ENCODE data around the gene HNRNPC.
"Not testable (repeated sequence)": the region's sequence is repeated elsewhere in the genome, so short reads cannot be mapped to it uniquely, and the experiment has no call there.

Gene HNRNPC

DNA sequence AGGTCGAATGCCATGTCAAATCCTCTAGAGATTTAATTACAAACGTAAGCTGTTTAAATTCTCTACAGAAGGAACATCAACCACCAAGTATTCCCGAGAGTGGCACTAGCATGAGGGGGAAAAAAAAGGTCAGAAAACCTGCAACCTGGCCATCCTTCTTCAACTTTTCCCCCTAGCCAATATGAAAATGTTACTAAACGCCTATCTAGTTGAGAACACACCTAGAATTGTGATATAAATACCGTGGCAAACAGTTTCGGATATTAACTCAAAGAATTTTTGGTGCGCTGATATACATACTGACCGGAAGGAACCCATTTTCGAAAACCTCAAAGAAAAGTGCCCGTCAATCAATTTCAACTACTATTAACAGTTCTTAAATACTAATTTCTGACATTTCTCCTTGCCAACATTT, 1.8 kb downstream of the HNRNPC start:
- H3K4me1 ChIP-seq (ENCODE audit: control insufficient read depth, insufficient read depth, low read length), result peaks cover 17% of the 10 kb centered on the region
- peak overlapping the region; percentile 99 for H3K4me3 ChIP-seq (ENCODE audit: low read length)
- peak overlapping the region; percentile 18 for H3K9ac ChIP-seq (ENCODE audit: low read length)
- H3K36me3 ChIP-seq (ENCODE audit: control insufficient read depth, insufficient read depth, low read length), result peaks cover 8% of the 10 kb centered on the region
- no peak overlapping the region for H3K27ac ChIP-seq (ENCODE audit: low read depth, low read length)
- H3K27me3 ChIP-seq (ENCODE audit: control insufficient read depth, insufficient read depth, low read length), result no peaks in the 10 kb centered on the region

DNA sequence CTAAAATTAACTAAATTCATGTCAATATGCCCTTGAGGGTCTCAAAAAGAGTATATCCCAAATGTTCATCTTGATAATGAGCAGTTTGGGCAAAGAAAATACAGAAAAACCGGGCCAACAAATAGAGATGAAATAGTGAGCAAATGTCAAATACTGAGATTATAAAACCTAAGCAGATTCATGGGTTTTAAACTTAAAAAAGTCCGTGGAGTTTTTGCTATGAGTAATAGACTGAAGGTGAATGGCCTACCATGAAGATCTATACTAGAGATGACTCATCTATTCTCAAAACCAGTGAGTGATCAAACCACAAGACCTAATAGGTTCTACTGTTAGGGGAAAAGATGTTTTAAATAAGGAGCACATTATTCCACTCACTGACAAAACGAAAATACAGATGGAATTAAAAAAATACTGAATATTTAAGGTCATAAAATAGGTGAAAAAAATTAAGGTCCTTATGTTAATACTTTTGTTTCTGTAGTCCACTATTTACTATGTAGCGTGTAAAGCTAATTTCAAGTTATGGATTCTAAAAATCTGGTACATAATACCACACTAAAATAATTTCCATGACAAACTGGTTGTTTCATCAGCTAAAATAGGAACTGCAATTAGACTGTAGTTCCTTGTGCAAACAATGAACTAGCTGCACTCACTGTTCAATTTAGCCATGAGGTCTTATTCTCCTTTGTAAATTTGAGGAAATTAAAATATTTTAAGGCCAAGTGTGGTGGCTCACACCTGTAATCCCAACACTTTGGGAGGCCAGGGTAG, 5.0 kb downstream of the HNRNPC start:
- no peak overlapping the region for H3K9ac ChIP-seq (ENCODE audit: low read length)
- H3K36me3 ChIP-seq (ENCODE audit: control insufficient read depth, insufficient read depth, low read length), result peaks cover 16% of the 10 kb centered on the region
- H3K4me3 ChIP-seq (ENCODE audit: low read length), result peak overlapping the region; percentile 19
- peaks cover 16% of the 10 kb centered on the region for H3K4me1 ChIP-seq (ENCODE audit: control insufficient read depth, insufficient read depth, low read length)
- H3K27me3 ChIP-seq (ENCODE audit: control insufficient read depth, insufficient read depth, low read length), result no peaks in the 10 kb centered on the region
- H3K27ac ChIP-seq (ENCODE audit: low read depth, low read length), result no peak overlapping the region

- Histone ChIP-seq H3K36me3 (ENCODE audit: control insufficient read depth, insufficient read depth, low read length) (peaks cover 16% of the 10 kb centered on the region), H3K27ac (ENCODE audit: low read depth, low read length) (no peak overlapping the region)
Observed at GRCh38 chr14:21263284-21264024, 5.8 kb downstream of the HNRNPC start.

GRCh38 chr14:21262410-21262809, 6.8 kb downstream of the HNRNPC start:
- H3K4me1 ChIP-seq (ENCODE audit: control insufficient read depth, insufficient read depth, low read length), result peaks cover 16% of the 10 kb centered on the region
- no peak overlapping the region for H3K9ac ChIP-seq (ENCODE audit: low read length)
- no peaks in the 10 kb centered on the region for H3K27me3 ChIP-seq (ENCODE audit: control insufficient read depth, insufficient read depth, low read length)
- H3K27ac ChIP-seq (ENCODE audit: low read depth, low read length), result no peak overlapping the region
- H3K4me3 ChIP-seq (ENCODE audit: low read length), result no peak overlapping the region
- peaks cover 13% of the 10 kb centered on the region for H3K36me3 ChIP-seq (ENCODE audit: control insufficient read depth, insufficient read depth, low read length)

More at GRCh38 chr14:21263284-21264024, 5.8 kb downstream of the HNRNPC start:
- H3K4me1 ChIP-seq (ENCODE audit: control insufficient read depth, insufficient read depth, low read length), result peaks cover 16% of the 10 kb centered on the region
- H3K27me3 ChIP-seq (ENCODE audit: control insufficient read depth, insufficient read depth, low read length), result no peaks in the 10 kb centered on the region
- no peak overlapping the region for H3K9ac ChIP-seq (ENCODE audit: low read length)
- no peak overlapping the region for H3K4me3 ChIP-seq (ENCODE audit: low read length)

DNA sequence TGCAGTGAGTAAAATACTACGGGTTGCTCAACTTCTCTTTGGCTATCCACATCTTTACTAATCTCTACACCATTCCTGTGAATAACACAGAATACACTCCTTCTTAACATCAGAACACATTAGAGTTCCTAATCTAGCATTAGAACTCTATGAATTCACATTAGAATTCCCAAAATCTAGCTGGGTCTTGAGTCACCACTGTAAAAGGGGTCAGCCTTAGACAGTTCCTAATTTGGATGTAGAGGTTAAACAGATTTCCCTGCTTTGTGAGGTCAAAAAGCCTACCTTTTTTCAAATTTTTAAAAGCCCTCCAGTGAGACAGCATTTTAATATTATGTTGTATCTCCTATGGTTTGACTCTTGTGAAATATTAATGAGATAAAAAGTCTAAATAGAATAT, 7.4 kb downstream of the HNRNPC start:
- peaks cover 15% of the 10 kb centered on the region for H3K36me3 ChIP-seq (ENCODE audit: control insufficient read depth, insufficient read depth, low read length)
- H3K27ac ChIP-seq (ENCODE audit: low read depth, low read length), result no peak overlapping the region
- no peak overlapping the region for H3K9ac ChIP-seq (ENCODE audit: low read length)
- peaks cover 14% of the 10 kb centered on the region for H3K4me1 ChIP-seq (ENCODE audit: control insufficient read depth, insufficient read depth, low read length)
- H3K27me3 ChIP-seq (ENCODE audit: control insufficient read depth, insufficient read depth, low read length), result no peaks in the 10 kb centered on the region
- H3K4me3 ChIP-seq (ENCODE audit: low read length), result no peak overlapping the region

- peaks cover 14% of the 10 kb centered on the region for H3K4me1 ChIP-seq (ENCODE audit: control insufficient read depth, insufficient read depth, low read length)
- no peak overlapping the region for H3K4me3 ChIP-seq (ENCODE audit: low read length)
- peaks cover 15% of the 10 kb centered on the region for H3K36me3 ChIP-seq (ENCODE audit: control insufficient read depth, insufficient read depth, low read length)
- H3K27ac ChIP-seq (ENCODE audit: low read depth, low read length), result no peak overlapping the region
- H3K9ac ChIP-seq (ENCODE audit: low read length), result no peak overlapping the region
- no peaks in the 10 kb centered on the region for H3K27me3 ChIP-seq (ENCODE audit: control insufficient read depth, insufficient read depth, low read length)
Observed at GRCh38 chr14:21258889-21259787, 10.1 kb downstream of the HNRNPC start.

DNA sequence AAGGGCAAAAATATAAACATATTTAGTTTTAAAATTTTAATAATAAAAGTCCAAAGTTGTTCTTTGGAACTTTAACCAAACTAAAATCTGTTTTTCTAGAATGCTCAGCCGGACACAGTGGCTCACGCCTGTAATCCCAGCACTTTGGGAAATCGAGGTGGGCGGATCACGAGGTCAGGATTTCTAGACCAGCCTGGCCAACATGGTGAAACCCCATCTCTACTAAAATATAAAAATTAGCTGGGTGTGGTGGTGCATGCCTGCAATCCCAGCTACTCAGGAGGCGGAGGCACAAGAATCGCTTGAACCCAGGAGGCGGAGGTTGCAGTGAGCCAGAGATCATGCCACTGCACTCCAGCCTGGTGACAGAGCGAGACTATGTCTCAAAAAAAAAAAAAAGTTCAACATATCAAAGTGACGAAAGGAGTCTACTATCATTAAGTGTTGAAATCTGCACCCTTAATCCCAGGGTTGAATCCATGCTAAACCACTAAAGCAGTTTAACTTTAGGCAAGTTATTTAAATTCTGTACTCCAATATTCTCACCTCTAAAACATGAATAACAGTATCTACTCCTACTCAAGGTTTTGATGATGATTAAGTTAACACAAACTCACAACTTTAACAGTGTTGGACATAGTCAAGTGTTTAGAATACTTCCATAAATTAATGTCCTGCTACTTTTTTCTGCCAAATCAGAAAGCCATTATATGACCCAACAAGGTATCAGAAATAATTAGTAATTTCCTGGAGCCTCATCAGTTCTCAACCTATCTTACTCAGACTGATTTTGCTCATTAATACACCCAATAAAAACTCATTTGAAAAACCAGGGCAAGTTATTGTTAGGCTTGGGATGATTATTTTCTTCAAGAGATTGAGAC, 11.0 kb downstream of the HNRNPC start:
- Histone ChIP-seq H3K4me1 (ENCODE audit: control insufficient read depth, insufficient read depth, low read length) (peaks cover 8% of the 10 kb centered on the region), H3K27ac (ENCODE audit: low read depth, low read length) (no peak overlapping the region), H3K4me3 (ENCODE audit: low read length) (no peak overlapping the region), H3K36me3 (ENCODE audit: control insufficient read depth, insufficient read depth, low read length) (peaks cover 15% of the 10 kb centered on the region), H3K9ac (ENCODE audit: low read length) (no peak overlapping the region), H3K27me3 (ENCODE audit: control insufficient read depth, insufficient read depth, low read length) (no peaks in the 10 kb centered on the region)

- Histone ChIP-seq H3K36me3 (ENCODE audit: control insufficient read depth, insufficient read depth, low read length) (peaks cover 13% of the 10 kb centered on the region), H3K27ac (ENCODE audit: low read depth, low read length) (no peak overlapping the region), H3K4me1 (ENCODE audit: control insufficient read depth, insufficient read depth, low read length) (peaks cover 7% of the 10 kb centered on the region), H3K4me3 (ENCODE audit: low read length) (no peak overlapping the region), H3K27me3 (ENCODE audit: control insufficient read depth, insufficient read depth, low read length) (no peaks in the 10 kb centered on the region), H3K9ac (ENCODE audit: low read length) (peak overlapping the region; percentile 21)
Observed at GRCh38 chr14:21257394-21257909, 11.8 kb downstream of the HNRNPC start.

DNA sequence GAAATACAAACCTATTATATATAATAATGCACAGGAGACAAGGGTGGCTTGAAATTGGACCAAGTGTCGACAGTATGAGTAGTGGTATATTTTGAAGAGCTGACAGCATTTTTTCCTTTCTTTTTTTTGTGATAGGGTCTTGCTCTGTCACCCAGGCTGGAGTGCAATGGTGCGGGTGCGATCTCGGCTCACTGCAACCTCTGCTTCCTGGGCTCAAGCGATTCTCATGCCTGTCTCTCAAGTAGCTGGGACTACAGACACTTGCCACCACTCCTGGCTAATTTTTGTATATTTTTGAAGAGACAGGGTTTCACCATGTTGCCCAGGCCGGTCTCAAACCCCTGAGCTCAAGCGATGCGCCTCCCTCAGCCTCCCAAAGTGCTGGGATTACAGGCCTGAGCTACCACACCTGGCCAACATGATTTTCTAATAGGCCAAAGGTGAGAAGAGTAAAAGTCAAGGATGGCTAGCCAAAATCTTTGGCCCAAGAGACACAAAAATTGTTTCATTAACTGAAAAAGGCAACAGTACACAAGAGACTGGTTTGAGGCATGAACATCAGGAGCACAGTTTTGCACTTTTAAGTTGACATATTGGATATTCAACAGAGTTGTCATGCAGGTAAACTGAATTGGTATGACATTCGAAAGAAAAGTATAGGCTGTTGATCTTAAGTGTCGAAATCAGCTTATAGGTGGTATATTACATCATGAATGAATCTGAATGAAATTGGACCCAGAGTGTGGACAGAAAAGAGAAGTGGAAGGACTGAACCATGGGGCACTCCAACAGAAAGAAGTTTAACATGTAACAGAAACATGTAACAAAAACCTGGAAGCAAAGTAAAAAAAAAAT, 12.5 kb downstream of the HNRNPC start:
- Histone ChIP-seq H3K27me3 (ENCODE audit: control insufficient read depth, insufficient read depth, low read length) (no peaks in the 10 kb centered on the region), H3K9ac (ENCODE audit: low read length) (no peak overlapping the region), H3K4me3 (ENCODE audit: low read length) (no peak overlapping the region), H3K36me3 (ENCODE audit: control insufficient read depth, insufficient read depth, low read length) (peaks cover 7% of the 10 kb centered on the region), H3K4me1 (ENCODE audit: control insufficient read depth, insufficient read depth, low read length) (peaks cover 4% of the 10 kb centered on the region), H3K27ac (ENCODE audit: low read depth, low read length) (no peak overlapping the region)

GRCh38 chr14:21256102-21256447, 13.2 kb downstream of the HNRNPC start:
- not testable (repeated sequence) for H3K9ac ChIP-seq (ENCODE audit: low read length); H3K27ac ChIP-seq (ENCODE audit: low read depth, low read length); H3K36me3 ChIP-seq (ENCODE audit: control insufficient read depth, insufficient read depth, low read length); H3K4me3 ChIP-seq (ENCODE audit: low read length); H3K27me3 ChIP-seq (ENCODE audit: control insufficient read depth, insufficient read depth, low read length); H3K4me1 ChIP-seq (ENCODE audit: control insufficient read depth, insufficient read depth, low read length)

Measured in rectal smooth muscle tissue (tissue), 1 donor.